Measurements from ENCODE around the gene HOXC12. TPM values are rescaled to one million over a fixed set of nuclear protein-coding genes. Genes with fewer than 3 reads are reported as not detected.

The HOXC12 gene
- total RNA-seq, 1 experiment from 2014 or later: not detected

- DNase-seq (ENCODE audit: low read depth, low spot score): no peak
- in situ Hi-C loops (cut with HindIII; ENCODE audit: low pct_unique_long_range_greater_than_20kb, low sequenced_read_pairs): no loop called here
Observed at GRCh38 chr12:53952335-53952694, 2.4 kb upstream of the HOXC12 start.

- in situ Hi-C loops (cut with HindIII; ENCODE audit: low pct_unique_long_range_greater_than_20kb, low sequenced_read_pairs): no loop called here
- DNase-seq (ENCODE audit: low read depth, low spot score): peak; percentile 46
Observed at GRCh38 chr12:53952871-53953734, 1.6 kb upstream of the HOXC12 start.

GRCh38 chr12:53953831-53954693 is 641 bp upstream of the HOXC12 start:
- in situ Hi-C loops (cut with HindIII; ENCODE audit: low pct_unique_long_range_greater_than_20kb, low sequenced_read_pairs): no loop called here
- no peak for DNase-seq (ENCODE audit: low read depth, low spot score)

GRCh38 chr12:53955036-53955775 is 503 bp downstream of the HOXC12 start:
- DNase-seq (ENCODE audit: low read depth, low spot score): no peak
- in situ Hi-C loops (cut with HindIII; ENCODE audit: low pct_unique_long_range_greater_than_20kb, low sequenced_read_pairs): no loop called here

GRCh38 chr12:53955776-53956250 is 1.1 kb downstream of the HOXC12 start:
- no peak for DNase-seq (ENCODE audit: low read depth, low spot score)
- in situ Hi-C loops (cut with HindIII; ENCODE audit: low pct_unique_long_range_greater_than_20kb, low sequenced_read_pairs): no loop called here

- in situ Hi-C loops (cut with HindIII; ENCODE audit: low pct_unique_long_range_greater_than_20kb, low sequenced_read_pairs): no loop called here
- no peak for DNase-seq (ENCODE audit: low read depth, low spot score)
Observed at GRCh38 chr12:53956251-53956887, 1.7 kb downstream of the HOXC12 start.

- in situ Hi-C loops (cut with HindIII; ENCODE audit: low pct_unique_long_range_greater_than_20kb, low sequenced_read_pairs): no loop called here
- DNase-seq (ENCODE audit: low read depth, low spot score): no peak
Observed at GRCh38 chr12:53956914-53957536, 2.3 kb downstream of the HOXC12 start.

GRCh38 chr12:53958128-53958527 is 3.4 kb downstream of the HOXC12 start:
- DNase-seq (ENCODE audit: low read depth, low spot score): no peak
- in situ Hi-C loops (cut with HindIII; ENCODE audit: low pct_unique_long_range_greater_than_20kb, low sequenced_read_pairs): no loop called here

- in situ Hi-C loops (cut with HindIII; ENCODE audit: low pct_unique_long_range_greater_than_20kb, low sequenced_read_pairs): no loop called here
- no peak for DNase-seq (ENCODE audit: low read depth, low spot score)
Observed at GRCh38 chr12:53959314-53959713, 4.6 kb downstream of the HOXC12 start.

GRCh38 chr12:53960187-53961024 is 5.7 kb downstream of the HOXC12 start:
- in situ Hi-C loops (cut with HindIII; ENCODE audit: low pct_unique_long_range_greater_than_20kb, low sequenced_read_pairs): no loop called here
- DNase-seq (ENCODE audit: low read depth, low spot score): no peak

GRCh38 chr12:53961025-53961761 is 6.5 kb downstream of the HOXC12 start:
- in situ Hi-C loops (cut with HindIII; ENCODE audit: low pct_unique_long_range_greater_than_20kb, low sequenced_read_pairs): no loop called here

GRCh38 chr12:53963005-53963404 is 8.3 kb downstream of the HOXC12 start:
- in situ Hi-C loops (cut with HindIII; ENCODE audit: low pct_unique_long_range_greater_than_20kb, low sequenced_read_pairs): no loop called here
- no peak for DNase-seq (ENCODE audit: low read depth, low spot score)

More at GRCh38 chr12:53961025-53961761, 6.5 kb downstream of the HOXC12 start:
- no peak for DNase-seq (ENCODE audit: low read depth, low spot score)

- in situ Hi-C loops (cut with HindIII; ENCODE audit: low pct_unique_long_range_greater_than_20kb, low sequenced_read_pairs): no loop called here
Observed at GRCh38 chr12:53963434-53964314, 9.0 kb downstream of the HOXC12 start.

GRCh38 chr12:53964315-53964713 is 9.6 kb downstream of the HOXC12 start:
- in situ Hi-C loops (cut with HindIII; ENCODE audit: low pct_unique_long_range_greater_than_20kb, low sequenced_read_pairs): no loop called here
- DNase-seq (ENCODE audit: low read depth, low spot score): no peak

More at GRCh38 chr12:53963434-53964314, 9.0 kb downstream of the HOXC12 start:
- DNase-seq (ENCODE audit: low read depth, low spot score): no peak

All from SK-MEL-5 (cell line).